GM21390 (cell line): ENCODE results near the gene CHN2.

Experiments used
- ATAC-seq: cut with Tn5 transposase; IDR thresholded peaks from one replicate; pipeline ENCODE4 v1.9.1; 2021; ENCODE audit not compliant: unreplicated experiment

Gene CHN2

DNA sequence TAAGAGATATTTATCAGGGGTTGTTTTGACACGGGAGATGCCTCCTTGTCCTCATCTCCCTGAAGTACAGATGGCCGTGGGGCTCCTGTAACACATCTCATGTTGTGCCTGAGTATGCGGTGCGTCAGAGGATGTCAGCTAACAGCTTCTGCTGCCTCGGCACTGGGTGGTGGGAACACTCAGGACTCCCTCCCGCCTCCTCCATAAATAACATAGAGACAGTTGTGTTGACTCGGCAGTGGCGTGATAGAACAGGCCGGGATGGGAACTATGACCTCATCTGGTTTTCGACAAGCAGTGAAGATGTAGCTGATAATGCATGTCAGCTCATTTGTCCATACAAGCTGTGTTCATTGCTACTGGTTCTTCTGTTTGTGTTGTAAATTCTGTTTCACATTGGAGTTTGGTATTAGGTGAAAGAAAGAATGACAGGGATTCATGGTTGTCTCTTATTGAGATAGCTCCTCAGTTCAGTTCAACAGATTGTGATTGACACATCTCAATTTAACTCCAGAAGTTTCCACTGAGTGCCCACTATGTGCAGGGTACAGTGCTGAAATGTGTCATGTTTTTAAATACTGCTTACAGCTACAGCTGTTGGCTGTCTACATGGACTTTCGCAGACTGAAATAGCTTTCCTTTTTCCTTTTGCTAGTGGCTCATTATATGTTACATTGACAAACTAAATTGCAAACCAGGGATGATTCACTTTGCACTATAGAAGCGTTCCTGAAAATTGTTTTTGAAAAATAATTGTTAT lies 87.4 kb downstream of the CHN2 start:
- ATAC-seq, result no peak

DNA sequence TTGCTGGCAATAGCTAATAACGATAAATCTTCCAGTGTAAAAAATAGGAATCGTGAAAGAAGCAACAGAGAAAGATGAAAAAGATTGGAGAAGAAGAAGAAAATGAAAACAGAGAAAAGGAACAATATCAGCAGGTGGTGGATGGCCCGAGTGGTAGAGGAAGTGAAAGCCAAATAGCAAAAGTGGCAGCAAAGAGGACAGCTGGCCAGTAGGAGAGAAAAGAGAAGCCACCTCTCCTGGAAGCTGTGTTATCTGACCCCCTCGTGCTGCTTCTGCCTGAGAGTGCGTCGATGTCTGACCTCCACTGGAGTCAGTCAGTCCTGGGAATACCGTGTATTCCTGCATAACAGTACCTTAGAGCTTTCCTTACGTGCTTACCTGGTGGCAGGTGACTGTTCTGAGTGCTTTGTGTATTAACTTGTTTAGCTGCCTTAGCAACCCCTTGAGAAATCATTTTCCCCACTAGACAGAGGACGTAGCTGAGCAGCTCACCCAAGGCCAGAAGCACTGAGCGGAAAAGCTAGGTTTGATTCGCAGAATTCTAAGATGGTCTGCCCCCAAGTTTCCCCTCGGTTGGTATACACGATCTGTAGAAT lies 88.3 kb downstream of the CHN2 start:
- ATAC-seq, result no peak

DNA sequence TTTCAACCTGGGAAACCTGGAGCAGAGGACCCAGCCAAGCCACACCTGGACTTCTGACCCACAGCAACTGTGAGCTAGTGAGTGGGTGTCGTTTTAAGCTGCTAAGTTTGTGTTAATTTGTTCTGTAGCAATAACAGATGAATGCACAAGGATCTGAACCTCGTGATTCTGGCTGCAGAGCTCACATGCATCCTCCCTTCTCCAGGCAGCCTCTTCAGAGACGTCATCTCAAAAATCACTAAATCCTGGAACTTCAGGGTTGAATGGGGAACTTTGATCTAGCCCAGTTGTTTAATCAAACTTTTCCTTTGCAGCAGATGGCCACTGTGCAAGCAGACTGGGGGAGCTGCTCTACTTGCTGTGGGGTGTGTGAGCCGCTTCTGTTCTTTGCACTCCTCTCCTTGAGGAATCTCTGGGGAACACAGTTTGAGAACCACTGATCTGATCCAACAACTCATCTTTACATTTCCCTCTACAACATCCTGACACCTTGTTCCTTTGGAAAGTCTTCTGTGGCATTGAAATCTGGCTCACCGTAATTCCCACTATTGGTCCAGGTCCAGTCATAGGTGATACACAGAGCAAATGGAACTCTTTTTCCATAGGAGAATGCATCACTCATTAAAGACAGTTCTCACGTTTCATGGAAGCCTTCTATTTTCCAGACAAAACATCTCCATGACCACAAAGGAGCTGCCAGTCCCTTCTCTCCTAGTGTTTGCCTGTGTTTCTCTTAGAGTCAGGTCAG lies 90.3 kb downstream of the CHN2 start:
- no peak for ATAC-seq

DNA sequence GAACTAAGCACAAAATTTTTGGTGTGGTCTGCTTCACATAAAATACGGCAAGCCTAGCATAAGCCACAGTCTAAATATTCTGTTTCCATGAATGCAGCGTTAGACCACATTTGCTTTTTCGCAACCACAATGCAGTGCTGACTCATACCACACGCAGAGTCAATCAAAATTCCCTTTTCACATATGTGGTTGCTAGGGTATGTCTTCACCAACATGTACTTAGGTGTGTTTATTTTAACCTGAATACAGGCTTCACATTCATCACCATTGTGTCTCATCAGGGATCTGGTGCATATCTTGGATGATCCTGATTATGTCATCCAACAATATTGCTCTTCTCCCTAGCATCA lies 90.8 kb downstream of the CHN2 start:
- ATAC-seq, result peak; percentile 61

DNA sequence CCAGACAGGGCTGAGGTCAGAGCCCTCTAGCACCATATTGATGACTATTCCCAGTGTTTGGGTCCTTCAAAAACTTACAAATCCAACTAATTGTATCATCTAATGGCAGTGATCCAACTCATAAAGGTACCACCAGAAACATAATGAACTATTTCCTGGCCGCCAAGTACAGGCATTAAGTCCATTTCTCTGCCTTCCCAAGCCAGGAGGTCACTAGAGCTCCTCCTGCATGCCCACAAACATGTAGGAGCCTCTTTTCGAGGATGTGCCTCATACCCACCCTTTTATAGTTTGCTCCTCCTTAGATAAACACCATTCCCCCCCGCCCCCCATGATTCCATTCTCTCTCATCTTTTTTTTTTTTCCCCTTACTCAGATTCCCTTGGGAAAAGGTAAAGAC lies 91.3 kb downstream of the CHN2 start:
- ATAC-seq, result no peak

DNA sequence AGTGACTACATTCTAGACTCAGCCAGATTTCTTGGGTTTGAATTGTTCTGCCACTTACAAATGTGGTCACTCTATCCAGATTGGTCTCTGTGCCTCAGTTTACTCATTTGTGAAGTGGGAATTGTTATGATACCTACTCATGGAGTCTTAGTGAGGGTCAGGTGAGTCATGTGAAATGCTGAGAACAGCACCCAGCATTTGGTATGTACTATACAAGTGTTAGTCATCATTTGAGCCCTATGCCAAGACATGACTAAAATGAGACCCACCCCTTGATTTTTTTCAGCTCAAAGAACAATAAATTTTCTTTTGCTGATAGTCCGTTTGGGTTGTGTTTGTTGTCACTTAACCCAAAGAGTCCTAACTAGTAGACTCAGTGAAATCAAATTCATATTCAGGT lies 92.8 kb downstream of the CHN2 start:
- no peak for ATAC-seq

DNA sequence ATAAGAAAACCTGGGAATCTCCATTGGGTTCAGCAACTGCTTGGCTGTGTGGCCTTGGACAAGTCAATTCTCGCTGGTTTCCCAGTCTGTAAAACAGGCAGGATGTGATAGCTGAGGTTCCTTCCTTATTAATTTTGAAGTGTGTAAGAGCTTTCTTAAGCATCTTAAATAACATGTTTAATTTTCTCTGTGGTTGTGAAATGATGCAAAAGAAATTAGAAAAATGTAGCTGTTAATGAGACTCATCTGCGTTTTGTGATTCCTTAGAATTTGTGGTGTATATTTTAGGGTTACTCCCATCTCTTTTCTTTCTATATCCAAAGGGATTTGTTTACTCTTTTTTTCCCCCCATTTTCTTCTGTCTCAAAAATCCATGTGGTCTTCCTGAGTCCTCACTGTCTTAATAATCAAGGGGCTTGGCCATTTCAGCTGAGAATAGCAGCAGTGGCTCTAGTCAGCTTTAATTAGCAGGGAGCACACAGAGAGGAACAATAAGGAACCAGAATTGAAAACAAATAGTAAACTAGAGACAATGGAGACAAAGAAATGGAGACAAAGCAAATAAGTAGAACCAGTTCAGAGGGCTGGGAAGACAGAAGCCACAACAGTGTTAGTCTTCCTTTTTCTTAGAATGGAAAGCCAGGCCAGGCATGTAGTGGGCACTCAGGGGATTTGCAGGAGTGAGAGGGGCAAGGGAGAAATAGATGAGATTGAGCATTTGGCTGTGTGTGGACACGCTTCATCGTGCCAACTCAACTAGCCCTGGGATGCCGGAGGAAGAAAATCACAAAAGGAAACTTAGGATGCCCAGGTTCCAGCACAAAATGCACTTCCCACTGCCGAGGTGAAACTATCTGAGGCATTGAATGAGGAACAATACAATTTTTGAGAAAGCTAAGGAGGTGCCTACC lies 93.9 kb downstream of the CHN2 start:
- no peak for ATAC-seq

DNA sequence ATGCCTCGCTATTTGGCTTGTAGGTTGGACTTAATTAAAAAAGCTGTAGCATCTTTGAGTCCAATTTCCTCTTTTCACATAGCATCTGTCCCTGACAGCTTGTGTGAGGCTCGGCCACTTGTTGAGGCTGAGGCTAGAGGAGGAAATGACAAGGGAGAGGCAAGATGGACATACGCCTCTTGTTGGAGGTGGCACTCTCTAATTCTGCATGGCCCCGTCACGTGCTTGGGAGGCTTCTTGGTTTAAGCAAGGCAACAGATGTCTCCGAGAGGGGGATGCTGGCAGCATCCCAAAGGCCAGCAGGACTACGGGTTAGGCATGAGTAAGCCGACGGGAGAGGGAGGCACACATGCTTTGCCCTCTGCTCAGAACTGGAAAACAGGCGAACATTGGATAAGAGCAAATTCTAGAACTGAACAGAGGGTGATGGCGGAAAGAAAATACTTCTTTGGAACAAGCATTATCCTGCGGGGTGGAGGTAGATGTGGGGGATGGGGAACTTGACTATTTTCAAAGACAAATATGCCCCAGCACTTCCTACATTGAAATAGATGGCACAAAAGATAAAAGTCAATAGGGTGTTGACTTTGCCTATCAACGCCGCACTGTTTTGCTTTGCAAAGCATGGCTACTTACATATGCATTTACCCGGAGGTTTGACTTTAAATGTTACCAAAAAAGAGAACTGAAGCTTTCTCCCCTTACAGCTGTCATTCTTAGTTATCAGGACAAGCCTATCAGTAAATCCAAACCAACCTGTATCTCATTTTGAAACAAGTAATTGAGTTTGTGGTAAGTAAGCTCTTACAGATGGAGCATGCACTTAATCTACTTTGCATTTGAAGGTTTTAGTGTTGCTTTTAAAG lies 94.8 kb downstream of the CHN2 start:
- peak; percentile 80 for ATAC-seq

DNA sequence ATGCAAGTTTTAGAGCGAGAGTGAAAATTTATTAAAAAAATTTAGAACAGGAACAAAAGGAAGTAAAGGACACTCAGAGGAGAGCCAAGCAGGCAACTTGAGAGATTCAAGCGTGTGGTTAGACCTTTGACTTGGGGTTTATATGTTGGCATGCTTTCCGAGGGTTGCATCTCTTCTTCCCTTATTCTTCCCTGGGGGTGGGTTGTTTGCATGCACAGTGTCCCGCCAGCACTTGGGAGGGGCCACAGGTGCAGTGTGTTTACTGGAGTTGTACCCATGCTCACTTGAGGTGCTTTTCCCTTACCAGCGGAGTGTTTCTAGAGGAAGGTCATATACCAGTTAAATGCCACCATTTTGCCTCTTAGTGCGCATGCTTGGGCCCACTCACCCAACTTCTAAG lies 96.3 kb downstream of the CHN2 start:
- ATAC-seq, result no peak

DNA sequence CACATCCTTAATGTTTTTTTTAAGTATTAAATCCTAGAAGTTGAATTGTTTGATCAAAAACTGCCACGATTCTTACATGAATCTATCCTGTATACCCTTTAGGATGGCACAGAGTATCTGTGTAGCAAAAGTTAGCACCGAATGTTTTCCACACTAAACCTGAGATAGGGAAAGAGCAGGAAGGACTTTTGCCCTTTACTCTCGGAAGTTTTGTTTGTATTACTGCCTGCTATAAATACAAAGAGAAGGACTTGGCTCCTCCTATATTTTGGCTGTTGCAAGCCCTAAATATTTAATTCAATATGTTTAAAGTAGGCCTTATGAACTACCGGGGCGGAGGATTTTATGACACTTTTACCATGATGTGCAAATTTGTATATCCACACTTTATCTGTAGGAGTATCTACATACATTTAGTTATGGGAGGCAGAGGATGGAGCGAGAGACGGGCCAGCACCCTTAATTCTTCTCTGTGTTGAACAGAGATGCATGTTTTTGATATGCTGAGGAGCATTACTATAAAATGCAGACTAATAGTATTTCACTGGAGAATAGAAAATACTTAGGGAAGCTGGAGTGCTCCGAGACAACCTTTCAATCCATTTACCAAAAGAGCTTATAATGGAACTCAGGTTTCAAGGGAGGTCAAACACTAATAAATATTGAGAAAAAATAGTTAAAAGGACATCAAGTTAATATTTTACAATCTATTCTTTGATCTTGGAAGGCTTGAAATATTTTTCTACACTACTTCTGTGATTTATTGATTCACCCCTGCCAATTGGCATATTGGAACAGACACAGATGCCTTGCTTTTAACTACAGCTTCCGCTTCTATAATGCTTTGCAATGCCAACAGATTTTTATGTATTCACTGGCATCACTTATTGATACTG lies 97.4 kb downstream of the CHN2 start:
- ATAC-seq, result no peak

DNA sequence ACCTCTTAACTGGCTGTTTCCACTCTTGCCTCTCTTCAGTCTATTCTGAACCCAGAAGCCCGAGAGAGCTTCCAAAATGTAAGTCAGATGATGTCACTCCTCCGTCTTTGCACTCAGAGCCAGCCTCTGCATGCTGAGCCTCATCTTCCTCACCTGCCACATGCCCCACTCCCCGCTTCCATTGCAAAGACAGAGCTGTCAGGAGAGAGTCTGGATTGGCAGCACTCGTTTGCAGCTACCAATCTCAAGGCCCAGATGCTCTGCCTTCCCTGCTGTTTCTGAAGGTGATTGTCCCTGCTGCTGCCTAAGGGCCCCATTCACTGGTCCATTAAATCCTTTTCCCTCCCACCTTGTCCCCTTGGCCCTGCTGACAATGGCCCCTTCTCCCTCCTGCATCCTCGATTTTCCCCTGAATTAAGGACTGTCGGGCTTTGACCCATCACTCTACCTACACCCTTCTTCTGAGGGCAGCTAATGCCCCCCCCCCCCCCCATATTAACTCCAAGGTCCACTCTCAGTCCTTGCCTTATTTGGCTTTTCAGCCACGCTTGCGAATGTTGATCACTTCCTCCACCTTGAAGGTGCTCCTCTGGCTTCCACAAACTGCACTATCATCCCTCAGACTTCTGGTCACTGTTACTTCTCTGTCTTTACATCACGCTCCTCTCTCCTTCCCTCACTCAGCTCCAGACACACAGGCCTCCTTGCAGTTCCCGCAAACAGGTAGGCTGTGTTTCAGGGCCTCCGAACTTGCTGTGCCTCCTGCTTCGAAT lies 98.5 kb downstream of the CHN2 start:
- ATAC-seq, result no peak

DNA sequence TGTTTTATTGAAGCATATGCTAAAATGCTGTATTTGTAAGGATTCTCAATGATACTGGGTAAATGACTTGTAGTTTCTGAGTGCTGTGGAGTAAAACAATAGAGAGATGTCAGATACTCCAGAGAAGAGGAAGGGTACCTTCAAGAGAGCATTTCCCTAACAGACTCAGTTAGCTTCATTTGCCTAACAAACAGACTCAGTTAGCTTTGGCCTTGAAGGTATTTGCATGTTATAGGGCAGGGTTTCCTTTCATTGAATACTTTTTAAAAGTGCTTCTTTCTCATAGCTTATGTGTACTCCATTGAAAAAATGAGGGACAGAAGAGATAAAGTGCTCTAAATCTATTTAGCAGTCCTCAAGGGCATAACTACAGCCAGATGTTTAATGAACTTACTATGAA lies 101.8 kb downstream of the CHN2 start:
- no peak for ATAC-seq

DNA sequence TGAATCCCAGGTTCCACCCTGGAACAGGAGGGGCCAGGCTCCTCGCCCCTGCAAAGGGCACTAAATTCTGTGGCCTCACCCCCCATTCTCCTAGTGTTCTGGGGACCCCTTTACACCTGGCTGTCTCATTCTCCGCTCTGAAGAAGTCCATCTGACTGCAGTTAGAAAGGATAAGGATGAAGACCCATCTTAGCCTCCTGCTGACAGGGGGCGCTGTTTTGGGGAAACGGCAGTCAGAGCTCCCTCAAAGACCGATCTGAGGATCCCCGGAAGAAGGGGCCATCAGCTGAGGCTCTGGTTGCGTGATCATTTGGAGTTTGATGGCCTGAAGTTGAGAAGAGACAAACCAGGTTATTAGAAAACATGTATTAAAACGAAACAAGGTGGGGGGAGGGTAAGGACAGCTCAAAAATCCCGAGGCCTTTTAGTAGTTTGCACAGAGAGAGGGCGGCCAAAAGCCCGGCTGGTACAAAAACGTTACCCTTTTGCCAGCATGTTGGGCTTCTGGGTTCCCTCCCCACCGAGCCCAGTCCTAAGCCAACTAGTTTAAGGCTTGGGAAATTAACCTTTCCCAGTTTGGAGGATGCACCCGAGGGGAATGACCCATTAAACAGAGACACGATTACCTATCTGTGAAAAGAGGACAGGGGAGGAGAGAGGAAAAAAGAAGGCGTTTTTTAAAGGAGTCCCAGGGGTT lies 102.8 kb downstream of the CHN2 start:
- ATAC-seq, result no peak

DNA sequence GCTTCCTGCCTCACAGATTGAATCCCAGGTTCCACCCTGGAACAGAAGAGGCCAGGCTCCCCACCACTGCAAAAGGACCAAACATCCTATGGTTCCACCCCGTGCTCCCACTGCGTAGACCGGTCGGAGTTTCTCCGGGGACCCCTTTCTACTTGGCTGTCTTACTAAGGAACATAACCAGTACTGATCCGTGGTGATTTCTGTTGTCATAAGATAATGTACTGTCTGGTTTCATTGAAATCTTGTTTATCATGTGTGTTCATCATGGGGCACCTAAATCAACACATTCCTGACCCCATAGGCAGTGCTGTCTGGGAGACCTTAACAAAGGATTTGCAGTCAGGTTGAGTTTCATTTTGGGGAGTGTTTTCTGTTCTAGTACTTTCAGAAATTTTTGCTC lies 104.5 kb downstream of the CHN2 start:
- no peak for ATAC-seq

DNA sequence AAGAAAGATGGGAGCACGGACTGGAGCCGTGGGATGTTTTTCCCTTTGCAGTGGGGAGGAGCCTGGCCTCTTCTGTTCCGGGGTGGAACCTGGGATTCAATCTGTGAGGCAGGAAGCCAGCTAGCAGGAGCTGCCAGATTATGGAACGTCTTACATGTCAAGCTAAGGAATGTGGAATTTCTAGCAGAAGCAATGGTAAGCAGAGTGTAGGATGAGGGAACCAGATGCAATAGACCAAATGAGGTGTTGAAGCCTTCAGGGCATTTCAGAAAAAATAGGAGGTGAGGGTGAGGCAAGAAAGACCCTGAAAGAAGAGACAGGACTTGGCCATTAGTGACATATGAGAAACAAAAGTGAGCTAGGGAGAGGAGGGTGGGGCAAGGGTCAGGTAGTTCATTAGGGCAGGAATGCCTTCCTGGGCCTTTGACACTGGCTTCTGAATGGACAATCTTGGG lies 105.5 kb downstream of the CHN2 start:
- ATAC-seq, result no peak

DNA sequence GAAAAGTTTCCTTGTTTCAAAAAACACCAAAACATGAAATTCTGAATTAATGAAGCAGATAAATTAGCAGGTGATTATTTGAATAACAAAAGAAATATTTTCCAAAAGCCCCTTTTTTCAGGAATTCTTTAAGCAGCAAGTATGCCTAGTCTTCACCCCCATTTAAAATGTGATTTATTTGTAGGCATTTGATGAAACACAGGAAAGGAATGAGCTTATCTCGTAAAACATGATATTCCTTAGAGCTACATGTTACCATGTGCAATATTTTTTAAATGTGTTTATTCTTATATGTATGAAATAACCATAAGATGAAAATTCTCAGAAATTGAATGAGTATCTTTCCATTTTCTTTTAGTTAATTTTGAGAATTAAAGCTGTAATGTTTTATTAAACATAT lies 106.1 kb downstream of the CHN2 start:
- ATAC-seq, result no peak

DNA sequence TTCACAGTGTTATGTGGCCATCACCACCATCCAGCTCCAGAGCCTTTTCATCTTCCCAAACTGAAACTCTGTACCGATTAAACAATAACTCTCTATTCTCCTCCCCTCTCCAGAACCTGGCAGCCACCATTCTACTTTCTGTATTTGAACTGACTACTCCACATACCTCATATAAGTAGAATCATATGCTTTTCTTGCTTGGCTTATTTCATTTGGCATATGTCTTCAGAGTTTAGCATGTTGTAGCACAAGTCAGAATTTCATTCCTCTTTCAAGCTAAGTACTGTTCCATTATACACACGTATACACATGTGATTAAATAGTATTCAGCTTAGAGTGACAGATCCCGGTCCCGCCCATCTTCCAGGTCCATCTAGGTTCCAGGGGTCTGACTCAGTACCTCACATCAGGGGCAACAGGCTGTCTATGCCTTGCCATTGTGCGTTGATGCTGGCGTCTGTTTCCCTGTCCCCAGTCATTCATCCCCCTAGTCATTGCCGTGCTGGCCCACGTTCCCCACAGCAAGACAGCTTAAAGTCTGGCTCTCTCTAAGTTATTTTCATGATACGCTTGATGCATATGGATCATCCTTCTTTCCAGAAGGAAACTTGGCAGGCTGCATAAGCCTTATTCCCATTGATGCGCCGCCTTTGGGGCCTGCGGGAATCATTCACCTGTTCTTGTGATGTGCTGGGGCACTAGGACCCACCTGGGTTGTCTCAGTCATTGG lies 108.3 kb downstream of the CHN2 start:
- ATAC-seq, result no peak
